Breast epithelium (tissue), 3 donors: ENCODE measurements around the gene ZNF609.

Source experiments
- POLR2A ChIP-seq: fragments of 450-650 bp; IDR thresholded peaks from one replicate; pipeline ENCODE4 v1.6.1; 2016; ENCODE audit warnings: antibody characterized with exemption, mild to moderate bottlenecking, moderate library complexity
- POLR2AphosphoS5 ChIP-seq, 3 donors: sonication (generic); formaldehyde crosslinking; IDR thresholded peaks; one replicate each; pipeline ENCODE4 v1.6.1; 2017; ENCODE audit warnings: antibody characterized with exemption in 3 of 3

DNA sequence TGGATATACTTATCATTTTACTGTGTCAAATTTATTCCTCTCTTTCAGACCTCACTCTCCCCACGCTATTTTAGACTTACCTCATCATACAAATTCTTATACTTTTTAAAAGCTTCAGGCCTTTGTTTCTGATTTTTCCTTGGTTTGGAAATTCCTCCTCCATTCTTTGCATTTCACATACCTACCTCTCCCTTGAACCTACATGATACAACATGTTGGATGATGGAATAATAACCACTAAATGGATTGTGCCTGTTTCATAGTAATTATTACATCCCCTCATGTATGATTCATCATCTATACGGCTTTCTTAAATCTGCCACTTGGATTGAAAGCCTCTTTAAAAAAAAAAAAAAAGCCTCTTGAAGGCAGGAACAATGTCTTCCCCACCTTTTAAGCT, 48.2 kb upstream of the ZNF609 start:
- TF ChIP-seq POLR2AphosphoS5 (IDR thresholded peaks at IDR 0.05), result no peak
- no peak for TF ChIP-seq POLR2A
